Measurements from ENCODE around the gene SRSF5.
"Not testable (repeated sequence)": the region's sequence is repeated elsewhere in the genome, so short reads cannot be mapped to it uniquely, and the experiment has no call there.

SRSF5 gene

DNA sequence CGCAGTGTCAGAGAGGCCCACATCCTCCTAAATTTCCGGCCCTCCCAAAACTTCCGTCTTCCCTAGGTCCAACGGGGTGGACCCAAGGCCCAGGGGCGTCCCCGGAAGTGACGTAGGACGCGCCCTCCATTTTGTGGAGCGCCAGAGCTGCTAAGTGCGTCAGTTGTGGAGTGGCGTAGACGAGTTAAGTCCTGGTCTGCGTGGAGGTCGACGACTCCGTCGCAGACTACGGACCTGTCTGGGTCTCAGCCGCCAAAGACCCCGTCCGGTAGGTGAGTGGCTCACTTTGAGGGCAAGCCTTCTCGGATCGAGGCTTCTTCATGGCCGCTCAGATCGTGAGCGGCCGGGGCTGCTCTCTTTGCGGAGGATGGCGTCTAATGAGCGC lies at the start of gene SRSF5:
SRSF5 (plus strand) TSS at position 159 of the 385 bp plus-strand sequence. CDS start 1,015 bp downstream, outside the sequence.
- DNase-seq (ENCODE audit: low spot score) = peak; percentile 97

DNA sequence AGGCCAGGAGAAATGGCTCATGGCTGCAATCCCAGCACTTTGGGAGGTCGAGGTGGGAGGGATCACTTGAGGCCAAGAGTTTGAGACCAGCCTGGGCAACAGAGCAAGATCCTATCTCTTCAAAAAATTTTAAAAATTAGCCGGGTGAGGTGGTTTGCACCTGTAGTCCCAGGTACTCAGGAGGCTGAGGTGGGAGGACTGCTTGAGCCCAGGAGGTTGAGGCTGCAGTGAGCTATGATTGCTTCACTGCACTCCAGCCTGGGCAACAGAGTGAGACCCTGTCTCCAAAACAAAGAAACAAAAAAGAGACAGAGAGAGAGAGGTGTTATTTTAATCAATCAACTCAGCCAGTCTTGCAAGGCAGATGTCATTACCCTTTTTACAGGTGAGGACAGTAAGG lies 48.3 kb upstream of the SRSF5 start:
- not testable (repeated sequence) for DNase-seq (ENCODE audit: low spot score)

DNA sequence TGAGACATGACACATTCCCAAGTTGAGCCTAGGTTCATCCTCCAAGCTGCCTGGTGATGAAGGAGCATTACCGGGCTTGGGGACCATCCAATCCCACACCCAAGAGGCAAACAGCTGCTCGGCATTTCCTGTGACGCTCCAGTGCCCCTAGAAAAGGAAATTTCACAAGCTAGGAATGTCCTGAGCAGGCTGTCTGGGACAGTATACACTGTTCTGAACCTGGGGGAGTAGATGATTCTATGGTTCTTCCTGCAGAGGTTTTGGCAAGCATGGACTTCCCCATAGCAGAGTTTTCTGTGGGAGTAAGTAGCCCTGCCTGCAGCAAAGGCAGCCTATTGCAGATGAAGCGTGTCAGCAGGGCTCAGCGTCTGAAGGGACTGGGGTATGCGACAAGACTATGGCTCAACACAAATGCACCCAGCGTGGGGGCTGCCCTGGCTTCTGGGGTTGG lies 47.4 kb upstream of the SRSF5 start:
- DNase-seq (ENCODE audit: low spot score) = no peak

DNA sequence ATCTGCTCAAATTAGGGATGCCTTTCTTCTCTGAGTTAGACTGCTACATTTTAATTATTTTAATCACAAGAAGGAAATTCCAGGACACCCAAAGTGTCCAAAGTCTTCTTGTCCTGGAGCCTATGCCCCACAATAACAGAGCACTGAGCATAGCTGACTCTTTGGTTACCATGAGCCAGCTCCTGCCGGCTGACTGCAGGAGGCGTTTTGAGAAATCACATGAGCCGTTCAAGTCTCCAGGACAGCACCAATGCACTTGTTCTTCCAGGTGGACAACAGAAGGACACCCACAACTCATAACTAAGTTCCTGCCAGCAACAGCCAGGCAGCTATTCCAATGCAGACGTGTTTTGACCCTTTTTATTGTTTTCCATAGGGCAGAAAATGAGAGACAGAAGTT lies 46.0 kb upstream of the SRSF5 start:
- DNase-seq (ENCODE audit: low spot score) = no peak

DNA sequence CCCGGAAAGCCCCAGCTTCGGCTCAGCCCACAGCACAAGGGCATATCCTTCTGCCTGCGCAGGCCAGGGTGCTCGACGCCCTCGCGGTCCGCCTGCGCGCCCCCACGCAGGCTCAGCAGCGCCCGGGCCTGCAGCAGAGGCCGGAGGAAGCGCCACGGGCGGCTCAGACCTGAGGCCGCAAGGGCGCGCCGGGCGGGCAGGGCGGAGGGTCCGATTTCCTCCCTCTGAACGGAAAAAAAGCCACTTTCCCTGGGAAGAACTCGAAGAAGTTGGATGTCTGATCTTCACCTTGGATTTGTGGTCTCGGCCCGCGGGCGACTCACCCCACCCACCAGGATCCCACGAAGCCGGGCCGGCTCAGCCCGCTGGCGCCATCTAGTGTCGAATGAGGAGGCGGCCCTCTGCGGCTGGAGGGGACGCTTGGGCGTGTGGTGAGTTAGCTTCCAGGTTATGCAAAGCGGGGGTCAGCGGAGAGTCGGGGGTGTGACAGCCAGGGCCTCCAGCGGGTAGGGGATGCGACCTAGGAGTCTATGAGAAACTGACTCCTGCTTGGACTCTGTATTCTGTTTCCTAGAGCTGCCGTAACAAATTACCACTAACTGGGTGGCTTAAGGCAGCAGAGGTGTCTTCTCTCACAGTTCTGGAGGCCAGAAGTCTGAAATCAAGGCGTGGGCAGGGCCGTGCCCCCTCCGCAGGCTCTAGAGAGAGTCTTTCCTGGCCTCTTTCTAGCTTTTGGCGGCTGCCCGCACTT lies 40.0 kb upstream of the SRSF5 start:
- peak; percentile 68 for DNase-seq (ENCODE audit: low spot score)

DNA sequence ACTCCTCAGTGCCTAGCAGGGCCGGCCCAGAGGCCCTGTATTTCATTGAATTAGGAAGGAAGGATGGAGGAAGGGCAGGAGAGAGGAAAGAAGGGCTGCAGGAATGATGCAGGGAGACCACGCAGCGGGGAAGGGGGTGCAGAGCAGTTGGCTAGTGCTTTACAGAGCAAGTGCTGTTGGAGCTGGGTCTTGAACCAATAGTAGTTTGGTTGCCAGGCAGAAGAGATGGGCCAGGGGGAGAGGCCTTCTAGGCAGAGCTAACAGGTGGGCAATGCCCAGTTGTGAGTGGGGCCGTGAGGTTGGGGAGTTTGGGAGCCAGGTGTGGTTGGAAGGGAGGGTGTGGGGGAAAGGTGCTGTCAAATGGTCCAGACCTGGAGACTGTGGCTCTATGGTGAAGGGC lies 39.1 kb upstream of the SRSF5 start:
- no peak for DNase-seq (ENCODE audit: low spot score)

DNA sequence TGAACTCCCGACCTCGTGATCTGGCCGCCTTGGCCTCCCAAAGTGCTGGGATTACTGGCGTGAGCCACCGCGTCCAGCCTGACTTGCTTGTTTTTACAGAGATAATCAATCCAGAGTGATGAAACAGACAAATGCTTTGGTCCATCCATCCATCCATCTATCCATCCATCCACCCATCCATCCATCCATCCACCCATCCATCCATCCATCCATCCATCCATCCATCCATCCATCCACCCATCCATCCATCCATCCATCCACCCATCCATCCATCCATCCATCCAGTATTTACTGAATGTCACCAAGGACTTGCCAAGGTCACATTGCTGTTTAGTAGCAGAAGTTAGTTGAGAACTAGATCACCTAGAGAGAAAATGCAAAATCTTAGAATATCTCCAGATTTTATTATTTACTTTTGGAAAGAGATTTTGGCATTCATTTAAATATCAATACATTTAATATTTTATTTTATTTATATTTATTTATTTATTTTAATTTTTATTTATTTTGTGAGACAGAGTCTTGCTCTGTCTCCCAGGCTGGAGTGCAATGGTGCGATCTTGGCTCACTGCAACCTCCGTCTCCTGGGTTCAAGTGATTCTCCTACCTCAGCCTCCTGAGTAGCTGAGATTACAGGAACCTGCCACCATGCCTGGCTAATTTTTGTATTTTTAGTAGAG lies 34.9 kb upstream of the SRSF5 start:
- not testable (repeated sequence) for DNase-seq (ENCODE audit: low spot score)

DNA sequence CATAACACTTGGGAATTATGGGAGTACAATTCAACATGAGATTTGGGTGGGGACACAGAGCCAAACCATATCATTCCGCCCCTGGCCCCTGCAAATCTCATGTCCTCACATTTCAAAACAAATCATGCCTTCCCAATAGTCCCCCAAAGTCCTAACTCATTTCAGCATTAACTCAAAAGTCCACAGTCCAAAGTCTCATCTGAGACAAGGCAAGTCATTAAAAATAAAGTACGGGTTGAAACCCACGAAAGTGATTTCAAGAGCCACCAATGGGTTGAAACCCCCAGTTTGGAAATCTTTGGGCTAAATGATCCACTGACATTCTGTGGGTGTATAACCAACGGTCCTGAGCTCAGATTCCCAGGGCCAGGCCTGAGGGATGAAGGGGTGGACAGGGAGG lies 30.5 kb upstream of the SRSF5 start:
- not testable (repeated sequence) for DNase-seq (ENCODE audit: low spot score)

DNA sequence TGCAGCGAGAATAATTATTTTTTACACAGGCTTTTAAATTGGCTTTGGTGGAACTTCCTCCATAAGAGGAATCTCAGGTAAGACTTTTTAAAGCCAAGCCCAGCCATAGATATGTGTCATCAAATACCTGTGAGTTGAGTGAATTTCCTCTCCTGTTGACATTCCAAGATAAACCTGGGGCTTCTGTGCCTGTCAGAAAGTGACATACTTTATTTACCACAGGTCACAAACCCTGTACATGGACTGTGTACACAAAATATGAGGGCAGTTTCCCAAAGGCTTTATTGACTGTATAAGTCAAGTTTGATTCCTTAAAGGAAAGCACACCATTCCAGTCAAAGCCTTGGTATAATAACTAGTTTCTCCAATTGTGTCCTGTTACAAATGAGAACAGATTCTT lies 25.9 kb upstream of the SRSF5 start:
- DNase-seq (ENCODE audit: low spot score) = no peak

DNA sequence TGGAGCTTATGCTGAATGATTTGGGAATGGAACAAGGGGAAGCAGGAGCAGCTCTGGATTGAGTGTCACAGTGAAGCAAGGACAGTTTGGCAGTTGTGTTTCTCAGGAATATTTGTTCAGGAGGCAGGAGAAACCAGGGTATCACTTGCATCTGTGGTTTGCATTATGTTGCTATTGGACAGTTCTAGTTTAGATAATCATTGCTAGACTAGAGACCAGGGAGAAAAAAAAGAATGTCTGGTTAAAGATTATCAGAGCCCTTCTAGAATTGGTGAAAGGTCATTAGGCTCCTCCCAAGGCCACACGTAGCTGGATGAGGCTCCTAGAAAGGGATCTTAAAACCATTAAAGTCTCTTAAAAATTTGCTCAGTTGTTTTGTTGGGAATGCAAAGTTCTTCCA lies 17.0 kb upstream of the SRSF5 start:
- no peak for DNase-seq (ENCODE audit: low spot score)

DNA sequence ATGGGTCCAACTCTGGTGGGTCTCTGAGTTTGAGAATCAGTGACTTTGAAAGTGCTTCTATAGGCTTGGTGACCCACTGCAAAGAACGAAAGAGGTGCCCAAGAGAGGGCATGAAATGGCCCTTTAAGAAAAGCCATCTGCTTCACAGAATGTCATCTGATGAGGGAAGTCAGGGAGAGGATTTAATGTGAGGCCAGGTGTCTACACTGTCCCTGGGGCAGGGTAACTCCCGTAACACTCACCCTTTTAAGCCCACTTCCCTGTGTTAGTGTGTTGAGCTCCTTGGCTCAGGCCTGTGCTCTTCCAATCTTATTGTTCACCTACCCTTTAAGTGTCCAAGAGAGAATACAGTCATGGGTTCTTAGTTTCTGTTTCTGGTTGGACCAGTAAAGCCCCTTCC lies 16.4 kb upstream of the SRSF5 start:
- DNase-seq (ENCODE audit: low spot score) = no peak

DNA sequence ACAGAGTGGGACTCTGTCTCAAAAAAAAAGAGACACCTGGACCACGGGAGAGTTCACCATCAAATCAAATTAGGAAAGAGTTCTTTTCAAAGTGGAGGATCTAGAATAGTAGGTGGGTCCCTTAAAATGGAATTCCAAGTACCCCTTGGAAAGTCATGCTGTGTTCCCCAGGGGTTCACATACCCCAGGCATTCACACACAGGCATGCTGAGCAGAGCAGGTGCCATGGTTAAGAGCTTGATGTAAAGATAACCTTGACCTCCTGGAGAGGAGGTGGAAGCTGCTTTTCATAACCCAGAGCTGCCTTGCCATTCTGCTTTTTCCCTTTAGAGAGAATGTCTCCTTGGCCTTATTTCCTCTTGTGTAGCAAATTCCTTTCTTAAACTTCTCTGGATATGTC lies 14.2 kb upstream of the SRSF5 start:
- DNase-seq (ENCODE audit: low spot score) = no peak

DNA sequence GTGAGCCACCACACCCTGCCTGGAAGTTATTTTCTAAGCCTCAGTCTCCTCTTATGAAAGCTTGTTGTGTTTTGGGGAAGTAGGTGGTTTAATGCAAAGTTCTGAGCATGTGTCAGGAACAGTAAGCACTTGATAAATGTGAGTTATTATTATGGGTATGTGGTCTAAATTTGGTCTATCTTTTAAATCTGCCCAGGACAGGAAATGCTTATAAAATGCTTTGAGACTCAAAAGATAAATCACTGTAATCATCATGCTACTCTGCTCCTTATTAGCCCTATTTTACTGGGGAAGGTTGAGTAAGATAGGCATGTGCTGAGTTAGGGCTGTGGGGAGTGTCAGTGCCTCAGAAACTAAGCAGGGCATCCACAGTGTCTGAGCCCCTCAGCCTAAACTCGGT lies 13.1 kb upstream of the SRSF5 start:
- no peak for DNase-seq (ENCODE audit: low spot score)

DNA sequence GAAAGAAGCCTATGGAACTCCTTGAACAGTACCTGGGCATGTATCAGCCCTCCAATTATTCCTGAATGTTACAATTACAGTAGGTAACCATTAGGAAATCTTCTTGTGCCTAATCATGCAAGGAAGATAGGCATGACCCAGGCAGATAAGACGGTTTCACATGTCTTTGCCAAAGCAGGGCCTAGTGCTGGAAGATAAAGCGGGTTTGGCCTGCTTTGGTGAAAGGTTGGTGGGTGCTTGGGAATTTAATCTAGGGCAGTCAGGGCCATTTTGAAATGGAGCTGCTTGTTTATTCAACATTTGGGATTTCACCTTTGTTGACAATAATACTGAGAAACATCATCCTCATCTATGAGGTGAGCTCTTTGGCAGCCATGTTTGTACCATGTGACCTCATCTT lies 12.5 kb upstream of the SRSF5 start:
- no peak for DNase-seq (ENCODE audit: low spot score)

DNA sequence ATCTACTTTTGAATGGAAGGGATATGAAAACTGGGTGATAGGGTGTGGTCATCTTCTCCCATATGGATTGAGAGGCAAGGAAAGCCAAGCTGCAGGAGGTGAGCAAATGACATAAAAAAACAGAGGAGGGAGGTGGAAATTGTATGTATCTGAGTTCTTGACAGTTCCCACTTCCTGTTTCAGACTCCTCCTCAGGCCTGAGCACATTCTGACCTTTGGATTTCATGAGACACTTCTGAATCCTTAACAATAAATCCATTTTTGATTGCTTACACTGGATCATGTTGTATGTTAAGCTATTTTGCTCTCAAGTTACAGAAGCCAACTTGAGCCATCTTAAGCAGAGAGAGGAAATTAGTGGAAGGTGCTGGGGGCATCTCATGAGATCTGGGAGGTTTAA lies 11.6 kb upstream of the SRSF5 start:
- no peak for DNase-seq (ENCODE audit: low spot score)

DNA sequence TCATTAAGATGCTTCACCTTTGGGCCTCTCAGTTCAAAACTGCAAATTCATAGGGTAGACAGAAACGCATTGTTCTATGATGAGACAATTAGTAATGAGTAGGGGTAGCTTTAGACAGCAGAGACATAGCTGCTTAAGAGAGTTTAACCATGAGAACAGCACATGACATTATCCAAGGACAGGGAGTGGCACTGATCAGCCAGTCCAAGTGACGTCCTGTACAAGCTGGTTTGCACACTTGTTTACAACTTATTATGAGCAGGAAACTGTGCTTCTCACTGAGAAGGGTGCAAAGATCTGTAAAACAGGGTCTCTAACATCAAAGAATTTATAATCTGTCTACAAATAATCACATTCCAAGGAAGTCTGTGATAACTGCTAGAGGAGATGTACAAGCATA lies 11.2 kb upstream of the SRSF5 start:
- no peak for DNase-seq (ENCODE audit: low spot score)

DNA sequence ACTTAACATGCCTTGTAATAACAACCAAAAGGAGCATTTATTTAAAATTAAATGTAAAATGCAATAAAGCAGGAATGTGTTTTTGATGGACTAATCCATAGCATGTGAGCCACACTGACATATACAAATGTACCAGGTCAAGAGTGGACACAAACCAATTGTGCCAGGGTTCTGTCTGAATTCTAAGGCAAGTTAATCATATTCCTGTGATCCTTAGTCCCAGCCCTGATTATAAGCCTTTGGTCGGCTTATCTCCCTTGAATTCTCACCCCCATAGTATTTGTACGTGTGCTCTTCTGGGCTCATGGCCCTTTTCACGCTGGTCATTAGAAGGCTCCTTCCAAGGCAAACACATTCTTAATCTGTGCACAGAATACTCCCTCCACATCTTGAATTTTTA lies 10.6 kb upstream of the SRSF5 start:
- DNase-seq (ENCODE audit: low spot score) = no peak

DNA sequence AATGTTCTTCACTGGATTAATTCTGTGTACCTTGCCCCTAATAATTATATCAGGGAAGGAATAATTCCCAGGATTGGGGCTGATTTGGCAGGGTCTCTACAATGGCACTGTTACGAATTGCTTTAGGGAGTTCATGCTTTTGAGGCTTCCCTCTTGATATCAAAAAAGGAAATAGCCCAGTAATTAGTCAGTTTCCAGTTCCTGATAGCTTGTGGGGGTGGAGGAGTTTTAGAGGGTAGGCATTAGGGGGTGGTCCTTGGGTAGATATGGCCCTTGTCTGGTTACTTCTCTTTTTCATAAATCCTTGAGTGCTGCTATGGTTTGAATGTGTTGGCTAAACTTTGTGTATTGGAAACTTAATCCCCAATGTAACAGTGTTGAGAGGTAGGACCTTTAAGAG lies 6.1 kb upstream of the SRSF5 start:
- DNase-seq (ENCODE audit: low spot score) = no peak

DNA sequence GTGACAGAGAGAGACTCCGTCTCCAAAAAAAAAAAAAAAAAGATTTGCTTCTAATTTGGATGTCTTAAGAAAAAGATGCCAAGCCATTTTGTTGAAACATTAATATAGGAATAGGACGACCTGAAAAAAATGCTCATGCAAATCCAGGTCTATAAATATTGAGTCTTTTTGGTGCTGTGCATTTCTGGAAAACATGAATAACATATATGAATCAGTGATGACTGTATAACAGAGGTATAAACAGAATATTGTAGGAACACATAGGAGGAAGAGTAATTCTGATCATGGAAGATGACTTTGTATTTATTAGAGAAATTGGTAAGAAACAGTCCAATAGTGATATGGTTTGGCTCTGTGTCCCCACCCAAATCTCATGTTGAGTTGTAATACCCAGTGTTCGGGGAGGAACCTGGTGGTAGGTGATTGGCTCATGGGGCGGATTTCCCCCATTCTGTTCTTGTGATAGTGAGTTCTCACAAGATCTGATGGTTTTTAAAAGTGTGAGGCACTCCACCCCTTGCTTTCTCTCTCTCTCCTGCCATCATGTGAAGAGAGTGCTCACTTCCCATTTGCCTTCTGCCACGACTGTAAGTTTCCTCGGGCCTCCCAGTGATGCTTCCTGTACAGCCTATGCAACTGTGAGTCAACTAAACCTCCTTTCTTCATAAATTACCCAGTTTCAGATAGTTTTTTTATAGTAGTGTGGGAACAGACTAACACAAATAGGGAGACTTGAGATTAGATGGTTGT lies 3.0 kb upstream of the SRSF5 start:
- DNase-seq (ENCODE audit: low spot score) = no peak

DNA sequence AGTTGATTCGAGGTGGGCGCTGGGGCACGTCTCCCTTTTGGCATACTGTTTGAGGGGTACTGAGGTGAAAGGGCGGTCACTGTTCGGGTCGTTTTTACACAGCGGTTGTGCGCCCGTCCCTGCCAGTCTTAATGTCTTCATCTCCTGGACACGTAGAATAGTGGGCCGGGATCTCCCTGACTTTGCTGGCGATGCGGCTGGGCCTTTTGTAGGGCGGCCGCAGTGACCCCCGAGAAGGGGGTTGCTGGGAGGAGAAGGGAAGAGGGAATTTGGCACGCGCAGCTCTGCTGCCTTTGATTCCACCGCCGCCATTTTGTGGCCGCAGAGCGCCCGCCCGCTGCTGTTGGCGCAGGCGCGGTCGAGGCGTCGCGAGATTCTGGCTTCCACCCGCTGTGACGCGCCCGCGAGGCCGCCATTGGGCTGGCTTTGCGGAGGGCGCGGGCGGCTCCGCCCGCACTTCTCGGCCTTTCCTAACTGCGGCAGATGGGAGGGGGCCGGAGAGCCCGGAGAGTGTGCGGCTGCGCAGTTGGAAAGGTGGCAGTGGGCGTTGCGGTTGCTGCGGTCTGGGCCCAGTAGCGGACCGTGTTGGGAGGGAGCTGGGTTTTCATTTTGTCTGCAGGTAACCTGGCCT lies 542 bp downstream of the SRSF5 start:
- DNase-seq (ENCODE audit: low spot score) = peak; percentile 91

DNA sequence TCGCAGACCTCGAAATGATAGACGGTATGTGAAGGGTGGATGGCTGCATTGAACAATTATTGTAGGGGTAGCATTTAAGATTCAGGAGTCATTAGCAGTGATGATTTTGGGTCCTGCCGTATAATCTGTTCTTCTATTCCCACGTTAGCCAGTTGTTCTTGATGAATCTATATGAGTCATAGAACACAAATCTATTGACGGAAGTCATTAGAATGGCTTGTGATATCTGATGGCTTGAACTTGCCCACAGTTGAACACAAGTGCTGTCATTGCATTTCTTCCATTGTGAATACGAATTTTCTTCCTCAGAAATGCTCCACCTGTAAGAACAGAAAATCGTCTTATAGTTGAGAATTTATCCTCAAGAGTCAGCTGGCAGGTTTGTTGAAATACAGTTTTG lies 1.9 kb downstream of the SRSF5 start:
- DNase-seq (ENCODE audit: low spot score) = no peak

DNA sequence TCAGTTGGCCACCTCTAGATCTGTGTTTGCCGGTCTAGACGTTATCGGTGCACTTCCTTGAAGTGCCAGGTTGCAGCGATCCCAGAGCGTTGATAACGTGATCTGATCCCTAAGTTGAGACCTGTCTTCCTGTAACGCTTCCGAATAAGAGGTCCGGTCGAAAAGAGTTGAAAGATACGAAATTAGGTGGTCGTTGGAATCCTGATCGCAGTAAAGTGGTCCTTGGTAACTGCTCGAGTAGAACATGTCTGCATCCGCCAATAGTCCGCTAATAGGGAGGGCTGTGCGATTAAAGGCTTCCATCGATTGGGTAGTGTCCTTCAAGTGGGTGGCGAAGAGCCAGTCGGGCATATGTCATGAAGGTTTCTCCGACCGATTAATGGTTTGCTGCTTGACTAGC lies 2.7 kb downstream of the SRSF5 start:
- DNase-seq (ENCODE audit: low spot score) = no peak

DNA sequence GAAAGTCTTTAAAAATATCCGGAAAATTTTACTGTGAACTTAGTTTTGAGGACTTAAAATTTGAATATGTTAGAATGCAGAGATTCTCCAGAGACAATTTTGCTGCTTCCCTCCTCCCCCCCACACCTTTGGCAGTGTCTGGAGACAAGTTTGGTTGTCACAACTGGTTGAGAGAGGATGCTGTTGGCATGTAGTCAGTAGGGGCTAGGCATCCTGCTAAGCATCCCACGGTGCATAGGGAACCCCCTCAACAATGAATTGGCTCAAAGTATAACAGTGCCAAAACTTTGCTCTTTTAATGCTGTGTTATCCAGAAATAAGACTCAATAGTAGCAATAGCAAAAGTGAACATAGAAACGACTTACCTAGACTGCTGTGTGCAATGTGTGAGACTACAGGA lies 3.6 kb downstream of the SRSF5 start:
- no peak for DNase-seq (ENCODE audit: low spot score)

Data from putamen (tissue), 1 donor.